ENCODE data around the gene NEK1.

NEK1 gene

DNA sequence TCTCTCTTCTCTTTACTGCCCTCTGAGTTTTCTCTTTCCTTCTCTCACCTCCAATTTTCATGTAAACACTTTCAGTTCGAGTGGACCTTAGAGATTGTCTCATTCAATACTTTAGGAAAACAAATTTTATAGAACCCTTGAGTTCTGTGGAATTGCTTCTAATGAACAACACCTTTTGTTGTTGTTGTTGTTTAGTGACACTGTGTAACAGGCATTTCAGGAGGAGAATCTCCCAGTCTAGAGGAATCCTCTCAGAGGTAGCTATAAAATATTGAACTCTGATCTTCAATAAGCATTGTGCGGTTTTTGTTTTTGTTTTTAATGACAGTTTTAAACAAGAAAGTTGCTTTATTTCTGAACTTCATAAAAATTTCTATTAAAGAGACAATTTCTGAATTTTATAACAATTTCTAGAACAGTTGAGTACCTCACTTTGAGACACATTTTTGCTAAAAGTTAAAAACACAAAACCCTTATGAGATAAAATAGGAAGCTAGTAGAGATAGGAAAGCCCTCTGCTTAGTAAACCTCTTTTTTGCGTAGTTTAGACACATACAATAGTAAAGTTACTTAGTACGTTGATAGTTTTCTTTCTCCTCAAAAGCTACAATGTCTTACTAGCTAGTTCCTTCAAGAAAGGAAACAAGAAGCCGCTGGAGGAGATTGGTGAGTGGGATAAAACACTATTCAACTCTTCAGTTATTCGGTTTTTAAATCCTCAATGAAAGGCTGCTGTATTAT lies 46.8 kb upstream of the NEK1 start:
- peak overlapping the region; percentile 36 for H3K27ac Mint-ChIP-seq

GRCh38 chr4:169658196-169658595 lies 45.8 kb upstream of the NEK1 start:
- Mint-ChIP-seq H3K9me3 (peaks cover 6% of the 10 kb centered on the region), H3K27me3 (ENCODE audit: low read depth, poor library complexity) (no peaks in the 10 kb centered on the region), H3K4me3 (no peak overlapping the region), H3K27ac (no peak overlapping the region), H3K4me1 (peaks cover 39% of the 10 kb centered on the region), H3K36me3 (ENCODE audit: low read depth) (peaks cover 31% of the 10 kb centered on the region)
- no peak for DNase-seq
- TF ChIP-seq, protein P1, sequence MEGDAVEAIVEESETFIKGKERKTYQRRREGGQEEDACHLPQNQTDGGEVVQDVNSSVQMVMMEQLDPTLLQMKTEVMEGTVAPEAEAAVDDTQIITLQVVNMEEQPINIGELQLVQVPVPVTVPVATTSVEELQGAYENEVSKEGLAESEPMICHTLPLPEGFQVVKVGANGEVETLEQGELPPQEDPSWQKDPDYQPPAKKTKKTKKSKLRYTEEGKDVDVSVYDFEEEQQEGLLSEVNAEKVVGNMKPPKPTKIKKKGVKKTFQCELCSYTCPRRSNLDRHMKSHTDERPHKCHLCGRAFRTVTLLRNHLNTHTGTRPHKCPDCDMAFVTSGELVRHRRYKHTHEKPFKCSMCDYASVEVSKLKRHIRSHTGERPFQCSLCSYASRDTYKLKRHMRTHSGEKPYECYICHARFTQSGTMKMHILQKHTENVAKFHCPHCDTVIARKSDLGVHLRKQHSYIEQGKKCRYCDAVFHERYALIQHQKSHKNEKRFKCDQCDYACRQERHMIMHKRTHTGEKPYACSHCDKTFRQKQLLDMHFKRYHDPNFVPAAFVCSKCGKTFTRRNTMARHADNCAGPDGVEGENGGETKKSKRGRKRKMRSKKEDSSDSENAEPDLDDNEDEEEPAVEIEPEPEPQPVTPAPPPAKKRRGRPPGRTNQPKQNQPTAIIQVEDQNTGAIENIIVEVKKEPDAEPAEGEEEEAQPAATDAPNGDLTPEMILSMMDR (IDR thresholded peaks at IDR 0.05): no peak

More for the DNA sequence above, 46.8 kb upstream of the NEK1 start:
- TF ChIP-seq, protein P1 (IDR thresholded peaks at IDR 0.05): no peak
- Mint-ChIP-seq H3K9me3 (peaks cover 5% of the 10 kb centered on the region), H3K27me3 (ENCODE audit: low read depth, poor library complexity) (no peaks in the 10 kb centered on the region), H3K4me3 (no peak overlapping the region), H3K36me3 (ENCODE audit: low read depth) (peaks cover 27% of the 10 kb centered on the region), H3K4me1 (peaks cover 39% of the 10 kb centered on the region)
- DNase-seq: no peak

DNA sequence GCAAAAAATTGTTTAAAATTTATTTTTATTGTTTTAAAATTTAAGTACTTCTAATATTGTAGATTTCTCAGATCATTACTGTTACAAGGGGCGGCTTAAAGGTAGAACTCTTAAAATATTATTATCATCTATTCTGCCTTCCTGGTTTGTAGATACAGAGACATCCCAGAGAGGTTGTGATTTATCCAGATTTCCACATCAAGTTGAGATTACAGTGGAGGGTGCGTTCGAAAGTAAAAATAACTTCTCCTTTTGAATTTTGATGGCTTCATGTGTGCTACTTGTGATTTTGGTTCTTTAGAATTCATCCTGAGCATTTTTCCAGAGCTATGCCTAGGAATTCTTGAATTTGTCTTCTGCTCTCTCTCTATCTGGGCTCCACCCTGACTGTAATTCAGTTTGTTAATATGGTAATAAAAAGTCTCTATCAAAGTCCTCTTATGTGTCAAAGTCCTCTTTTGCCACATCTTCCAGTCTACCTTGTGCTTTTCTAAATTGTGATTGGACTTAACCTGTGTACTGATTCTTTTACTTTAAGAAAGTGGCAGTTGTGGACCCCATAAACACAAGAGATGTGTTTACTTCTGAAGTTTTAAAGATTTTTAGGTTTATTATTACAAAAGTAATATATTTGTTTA lies 45.2 kb upstream of the NEK1 start:
- TF ChIP-seq, protein P1 (IDR thresholded peaks at IDR 0.05): no peak
- H3K36me3 Mint-ChIP-seq (ENCODE audit: low read depth): peaks cover 37% of the 10 kb centered on the region
- H3K9me3 Mint-ChIP-seq: peaks cover 10% of the 10 kb centered on the region
- no peak for DNase-seq
- H3K27me3 Mint-ChIP-seq (ENCODE audit: low read depth, poor library complexity): no peaks in the 10 kb centered on the region
- H3K4me3 Mint-ChIP-seq: no peak overlapping the region
- H3K4me1 Mint-ChIP-seq: peaks cover 37% of the 10 kb centered on the region
- no peak overlapping the region for H3K27ac Mint-ChIP-seq

GRCh38 chr4:169655401-169655800 lies 43.0 kb upstream of the NEK1 start:
- TF ChIP-seq, protein P1 (IDR thresholded peaks at IDR 0.05): no peak
- peaks cover 44% of the 10 kb centered on the region for H3K36me3 Mint-ChIP-seq (ENCODE audit: low read depth)
- DNase-seq: no peak
- H3K4me3 Mint-ChIP-seq: no peak overlapping the region
- H3K9me3 Mint-ChIP-seq: peaks cover 10% of the 10 kb centered on the region
- H3K27ac Mint-ChIP-seq: no peak overlapping the region
- H3K27me3 Mint-ChIP-seq (ENCODE audit: low read depth, poor library complexity): no peaks in the 10 kb centered on the region
- H3K4me1 Mint-ChIP-seq: peaks cover 16% of the 10 kb centered on the region

DNA sequence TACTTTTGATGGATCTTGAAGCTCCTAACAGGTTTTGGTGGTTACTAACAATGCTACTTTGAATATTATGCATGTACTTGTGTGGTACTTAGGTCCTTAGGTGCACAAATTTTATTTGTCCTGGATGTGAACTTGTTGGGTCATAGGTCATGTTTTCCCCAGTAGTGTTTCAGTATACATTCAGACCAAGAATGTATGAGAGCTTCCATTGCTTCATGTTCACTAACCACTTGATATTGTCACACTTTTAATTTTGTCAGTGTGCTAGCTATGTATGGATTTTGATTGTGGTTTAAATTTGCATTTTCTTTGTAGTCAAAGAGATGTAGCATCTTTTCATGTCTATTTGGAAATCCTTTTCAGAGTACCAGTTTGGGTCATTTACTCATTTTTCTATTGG lies 40.2 kb upstream of the NEK1 start:
- no peak overlapping the region for H3K27ac Mint-ChIP-seq
- peaks cover 3% of the 10 kb centered on the region for H3K27me3 Mint-ChIP-seq (ENCODE audit: low read depth, poor library complexity)
- H3K9me3 Mint-ChIP-seq: peaks cover 10% of the 10 kb centered on the region
- TF ChIP-seq, protein P1 (IDR thresholded peaks at IDR 0.05): no peak
- no peak for DNase-seq
- H3K4me3 Mint-ChIP-seq: no peak overlapping the region
- H3K4me1 Mint-ChIP-seq: no peaks in the 10 kb centered on the region
- H3K36me3 Mint-ChIP-seq (ENCODE audit: low read depth): peaks cover 44% of the 10 kb centered on the region
